ENCODE data around the gene AKTIP. TPM values are rescaled to one million over a fixed set of nuclear protein-coding genes. Genes with fewer than 3 reads are reported as not detected.
A peak's percentile ranks its signal among the peaks of the same experiment; 100 is the strongest.

Gene AKTIP
- total RNA-seq, 2 experiments from 2014 or later, result 60.9 to 66.6 TPM

GRCh38 chr16:53509906-53510703 is 7.1 kb upstream of the AKTIP start:
- POLR2A ChIA-PET, result no interaction called here
- ATAC-seq (ENCODE audit: low read depth) (peak; percentile 43), DNase-seq (peak; percentile 62)
- H3K27ac Mint-ChIP-seq, result no peak overlapping the region
- peaks cover 6% of the 10 kb centered on the region for H3K9me3 Mint-ChIP-seq
- peak overlapping the region; percentile 22 for H3K4me3 Mint-ChIP-seq
- no peaks in the 10 kb centered on the region for H3K27me3 Mint-ChIP-seq
- peaks cover 15% of the 10 kb centered on the region for H3K4me1 Mint-ChIP-seq
- peaks cover 11% of the 10 kb centered on the region for H3K36me3 Mint-ChIP-seq

- H3K4me1 Mint-ChIP-seq, result peaks cover 27% of the 10 kb centered on the region
- H3K36me3 Mint-ChIP-seq, result no peaks in the 10 kb centered on the region
- DNase-seq, result no peak
- POLR2A ChIA-PET, result no interaction called here
- H3K9me3 Mint-ChIP-seq, result no peaks in the 10 kb centered on the region
- no peak overlapping the region for H3K27ac Mint-ChIP-seq
- H3K27me3 Mint-ChIP-seq, result no peaks in the 10 kb centered on the region
- H3K4me3 Mint-ChIP-seq, result no peak overlapping the region
- no peak for ATAC-seq (ENCODE audit: low read depth)
Observed at GRCh38 chr16:53507464-53508179, 4.6 kb upstream of the AKTIP start.

- Mint-ChIP-seq H3K9me3 (no peaks in the 10 kb centered on the region), H3K36me3 (peaks cover 2% of the 10 kb centered on the region), H3K4me1 (peaks cover 32% of the 10 kb centered on the region), H3K27me3 (no peaks in the 10 kb centered on the region), H3K27ac (no peak overlapping the region), H3K4me3 (no peak overlapping the region)
- no peak for DNase-seq
- ATAC-seq (ENCODE audit: low read depth), result no peak
- POLR2A ChIA-PET, result no interaction called here
Observed at GRCh38 chr16:53506254-53506653, 3.2 kb upstream of the AKTIP start.

DNA sequence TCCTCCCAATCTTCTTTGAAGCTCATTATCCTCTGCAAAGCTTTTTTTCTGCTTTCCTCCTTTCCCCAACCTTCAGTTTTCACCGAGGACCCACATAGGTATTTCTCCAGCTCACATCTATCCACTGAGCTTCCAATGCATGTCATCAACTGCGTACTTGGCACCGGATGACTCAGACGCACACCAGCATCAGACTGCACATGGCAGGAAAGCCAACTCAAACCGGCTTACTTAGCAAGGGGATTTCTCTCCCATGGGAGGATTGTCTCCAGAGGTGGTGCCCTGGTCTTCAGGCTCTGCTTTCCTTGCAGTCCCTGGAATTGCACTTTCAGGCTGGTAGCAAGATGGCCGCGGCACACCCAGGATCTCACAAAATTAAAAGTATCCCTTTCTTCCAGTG is 1.7 kb upstream of the AKTIP start:
- POLR2A ChIA-PET, result interaction anchor here (2.9 to 5.1 kb wide), 3 partner anchors 13 to 69 kb away, joined by 39 to 66 read pairs (median 39); partner anchors contain the start of gene RBL2
- H3K27ac Mint-ChIP-seq, result peak overlapping the region; percentile 93
- peaks cover 7% of the 10 kb centered on the region for H3K36me3 Mint-ChIP-seq
- DNase-seq (no peak), ATAC-seq (ENCODE audit: low read depth) (no peak)
- H3K9me3 Mint-ChIP-seq, result no peaks in the 10 kb centered on the region
- H3K4me1 Mint-ChIP-seq, result peaks cover 36% of the 10 kb centered on the region
- peak overlapping the region; percentile 88 for H3K4me3 Mint-ChIP-seq
- H3K27me3 Mint-ChIP-seq, result no peaks in the 10 kb centered on the region

DNA sequence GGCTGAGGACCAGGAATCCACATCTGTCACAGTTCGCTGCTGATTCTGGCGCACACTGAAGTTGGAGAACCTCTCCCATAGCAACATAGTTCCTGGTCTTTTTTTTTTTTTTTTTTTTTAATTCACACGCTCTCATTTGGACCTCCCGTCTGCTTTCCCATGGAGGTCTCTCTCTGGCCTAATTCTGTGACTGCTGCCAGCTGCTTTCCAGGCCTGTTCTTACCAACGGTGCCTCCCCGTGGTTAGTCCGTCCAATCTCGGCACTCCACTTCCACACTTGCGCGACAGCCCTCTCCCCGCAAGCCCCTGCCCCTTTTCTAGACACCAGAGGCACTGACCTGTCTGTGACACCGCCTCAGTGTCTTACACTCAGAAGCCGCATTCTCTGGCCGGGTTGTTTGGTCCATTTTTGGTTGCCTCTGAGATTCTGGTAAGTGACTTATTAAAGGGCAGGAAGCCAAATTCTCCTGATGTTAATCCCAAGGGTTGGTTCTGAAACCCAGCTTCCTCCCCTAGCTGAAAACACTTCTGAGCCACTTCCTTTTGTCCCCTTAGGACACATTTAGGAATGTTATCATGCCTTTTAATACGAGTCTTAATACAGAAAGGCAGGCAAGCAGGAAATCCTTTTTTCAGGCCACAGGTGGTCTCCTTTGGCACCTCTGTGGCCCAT is 1.1 kb upstream of the AKTIP start:
- no peaks in the 10 kb centered on the region for H3K27me3 Mint-ChIP-seq
- H3K4me3 Mint-ChIP-seq, result peak overlapping the region; percentile 88
- DNase-seq, result peak; percentile 44
- peaks cover 36% of the 10 kb centered on the region for H3K4me1 Mint-ChIP-seq
- ATAC-seq (ENCODE audit: low read depth), result no peak
- H3K36me3 Mint-ChIP-seq, result peaks cover 8% of the 10 kb centered on the region
- H3K9me3 Mint-ChIP-seq, result no peaks in the 10 kb centered on the region
- peak overlapping the region; percentile 93 for H3K27ac Mint-ChIP-seq
- POLR2A ChIA-PET, result interaction anchor here (1.0 to 5.1 kb wide), 8 partner anchors 14 to 200 kb away, joined by 3 to 66 read pairs (median 18); partner anchors contain the start of genes FTO, RBL2 and RPGRIP1L

DNA sequence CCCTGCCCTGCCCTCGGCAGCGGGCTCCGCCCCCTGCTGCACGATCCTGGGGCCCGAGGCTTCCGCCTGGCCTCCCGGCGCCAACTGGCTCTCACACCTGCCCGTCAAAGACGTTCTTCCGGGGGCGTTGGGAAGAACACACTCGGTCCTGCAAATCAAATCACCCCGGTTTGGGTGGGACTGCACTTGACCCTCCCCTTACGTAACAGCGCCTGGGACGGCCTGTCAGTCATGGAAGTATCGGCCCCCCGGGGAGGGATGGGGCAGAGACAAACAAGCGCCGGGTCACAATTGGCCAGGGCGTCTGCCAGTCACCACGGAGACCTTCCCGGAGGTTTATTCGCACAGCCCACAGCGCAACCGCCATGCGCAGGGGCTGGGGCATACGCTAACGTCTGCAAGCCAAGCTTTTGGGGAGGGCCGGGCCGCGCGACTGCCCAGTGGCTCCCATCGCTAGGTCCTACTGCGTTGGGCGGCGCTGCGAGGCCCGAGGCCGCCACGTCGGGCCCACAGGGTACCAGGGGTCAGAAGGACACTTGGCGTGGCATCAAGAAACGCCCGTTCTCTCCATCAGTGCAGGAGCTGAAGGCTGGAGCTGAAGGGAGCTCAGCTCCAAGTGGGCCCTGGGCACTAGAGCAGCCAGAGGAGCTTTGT is 388 bp upstream of the AKTIP start:
- Mint-ChIP-seq H3K4me3 (peak overlapping the region; percentile 88), H3K27ac (peak overlapping the region; percentile 93), H3K9me3 (no peaks in the 10 kb centered on the region), H3K4me1 (peaks cover 42% of the 10 kb centered on the region), H3K27me3 (no peaks in the 10 kb centered on the region), H3K36me3 (peaks cover 15% of the 10 kb centered on the region)
- DNase-seq (peak; percentile 97), ATAC-seq (ENCODE audit: low read depth) (peak; percentile 91)
- POLR2A ChIA-PET, result interaction anchor here (1.0 to 5.1 kb wide), 11 partner anchors 14 to 201 kb away, joined by 3 to 66 read pairs (median 4); partner anchors contain the start of genes FTO, RBL2 and RPGRIP1L

- POLR2A ChIA-PET, result interaction anchor here (0.9 to 5.1 kb wide), 9 partner anchors 11 to 203 kb away, joined by 3 to 66 read pairs (median 4); partner anchors contain the start of genes FTO, RBL2 and RPGRIP1L
- H3K36me3 Mint-ChIP-seq, result peaks cover 33% of the 10 kb centered on the region
- no peak for DNase-seq
- peak overlapping the region; percentile 97 for H3K27ac Mint-ChIP-seq
- H3K9me3 Mint-ChIP-seq, result no peaks in the 10 kb centered on the region
- peak overlapping the region; percentile 100 for H3K4me3 Mint-ChIP-seq
- ATAC-seq (ENCODE audit: low read depth), result no peak
- no peaks in the 10 kb centered on the region for H3K27me3 Mint-ChIP-seq
- peaks cover 41% of the 10 kb centered on the region for H3K4me1 Mint-ChIP-seq
Observed at GRCh38 chr16:53501216-53501859, 1.7 kb downstream of the AKTIP start.

DNA sequence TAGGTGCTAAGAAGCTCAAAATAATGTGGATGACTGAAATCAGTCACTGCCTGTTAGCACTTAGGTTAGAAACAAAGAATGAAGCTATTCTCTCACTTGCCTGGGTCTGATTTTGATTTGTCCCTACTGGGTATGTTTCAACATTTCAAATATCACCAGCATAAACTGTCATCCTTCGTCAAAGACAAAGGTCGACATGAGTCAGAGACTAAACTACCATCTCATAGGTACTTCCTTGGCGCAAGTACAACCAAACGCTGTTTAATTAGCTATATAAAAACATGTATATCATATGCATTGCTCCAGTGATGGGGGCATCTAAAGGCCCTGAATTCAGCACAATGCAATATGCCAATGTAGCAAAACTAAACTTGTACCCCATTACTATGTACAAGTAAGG is 4.0 kb downstream of the AKTIP start:
- Mint-ChIP-seq H3K27me3 (no peaks in the 10 kb centered on the region), H3K9me3 (no peaks in the 10 kb centered on the region), H3K36me3 (peaks cover 54% of the 10 kb centered on the region), H3K4me3 (peak overlapping the region; percentile 54), H3K4me1 (peaks cover 36% of the 10 kb centered on the region), H3K27ac (no peak overlapping the region)
- POLR2A ChIA-PET, result interaction anchor here (1.2 to 1.8 kb wide), 4 partner anchors 9 to 63 kb away, joined by 3 to 5 read pairs (median 4); no protein-coding TSS in a partner anchor
- ATAC-seq (ENCODE audit: low read depth), result no peak
- DNase-seq, result no peak

DNA sequence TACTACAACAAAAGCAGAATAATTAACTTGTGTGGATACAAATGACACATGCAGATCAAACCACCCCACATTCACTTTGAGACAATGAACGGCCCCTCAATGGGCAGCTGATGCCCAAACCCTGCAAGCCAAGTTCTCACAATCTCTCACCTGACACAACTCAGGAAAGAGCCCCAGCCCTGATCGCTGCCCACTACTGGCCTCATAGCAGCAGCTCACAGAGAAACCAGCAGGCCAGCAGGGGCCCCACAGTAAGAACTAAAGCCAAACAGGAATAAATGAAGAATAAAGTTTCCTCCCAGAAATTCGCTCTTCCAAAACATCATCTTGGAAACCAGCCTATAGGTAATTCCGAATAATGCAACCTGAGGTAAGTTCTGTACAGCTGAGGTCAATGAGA is 7.7 kb downstream of the AKTIP start:
- no peaks in the 10 kb centered on the region for H3K27me3 Mint-ChIP-seq
- H3K27ac Mint-ChIP-seq, result no peak overlapping the region
- H3K9me3 Mint-ChIP-seq, result no peaks in the 10 kb centered on the region
- peaks cover 28% of the 10 kb centered on the region for H3K4me1 Mint-ChIP-seq
- H3K4me3 Mint-ChIP-seq, result no peak overlapping the region
- DNase-seq (no peak), ATAC-seq (ENCODE audit: low read depth) (peak; percentile 37)
- peaks cover 65% of the 10 kb centered on the region for H3K36me3 Mint-ChIP-seq
- POLR2A ChIA-PET, result interaction anchor here (1.3 kb wide), 1 partner anchor 38 kb away, joined by 3 read pairs; no protein-coding TSS in a partner anchor

GRCh38 chr16:53494636-53495035 is 8.4 kb downstream of the AKTIP start:
- DNase-seq, result no peak
- Mint-ChIP-seq H3K9me3 (no peaks in the 10 kb centered on the region), H3K27ac (no peak overlapping the region), H3K4me1 (peaks cover 26% of the 10 kb centered on the region), H3K4me3 (no peak overlapping the region), H3K27me3 (no peaks in the 10 kb centered on the region), H3K36me3 (peaks cover 64% of the 10 kb centered on the region)
- POLR2A ChIA-PET, result interaction anchor here (1.3 kb wide), 1 partner anchor 37 kb away, joined by 3 read pairs; no protein-coding TSS in a partner anchor
- no peak for ATAC-seq (ENCODE audit: low read depth)

GRCh38 chr16:53492503-53492902 is 10.5 kb downstream of the AKTIP start:
- Mint-ChIP-seq H3K36me3 (peaks cover 58% of the 10 kb centered on the region), H3K27ac (no peak overlapping the region), H3K4me1 (peaks cover 21% of the 10 kb centered on the region), H3K4me3 (no peak overlapping the region), H3K9me3 (no peaks in the 10 kb centered on the region), H3K27me3 (no peaks in the 10 kb centered on the region)
- no peak for DNase-seq
- ATAC-seq (ENCODE audit: low read depth), result no peak
- POLR2A ChIA-PET, result interaction anchor here (1.2 kb wide), 1 partner anchor 21 kb away, joined by 3 read pairs; no protein-coding TSS in a partner anchor

DNA sequence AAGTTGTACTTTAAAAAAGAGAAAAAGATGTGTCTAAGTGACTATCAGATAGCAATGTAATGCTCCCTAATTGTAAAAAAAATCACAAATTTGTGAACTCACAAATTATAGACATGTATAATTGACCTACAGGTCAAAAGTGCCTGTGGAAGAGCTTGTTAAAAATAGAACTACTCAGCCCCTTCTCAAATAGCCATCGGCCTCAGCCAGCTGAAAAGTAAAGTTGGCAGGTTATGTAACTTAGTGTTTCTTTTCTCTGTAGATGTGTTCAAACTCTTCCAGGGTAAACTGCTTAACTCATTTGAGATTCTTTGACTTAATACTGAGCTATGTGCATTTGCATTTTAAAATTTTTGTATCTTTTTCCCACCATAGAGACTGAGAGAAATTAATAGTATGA is 13.3 kb downstream of the AKTIP start:
- H3K27ac Mint-ChIP-seq, result no peak overlapping the region
- ATAC-seq (ENCODE audit: low read depth) (no peak), DNase-seq (no peak)
- no peak overlapping the region for H3K4me3 Mint-ChIP-seq
- H3K27me3 Mint-ChIP-seq, result no peaks in the 10 kb centered on the region
- POLR2A ChIA-PET, result interaction anchor here (0.6 to 1.4 kb wide), 4 partner anchors 9 to 343 kb away, joined by 3 to 4 read pairs (median 4); no protein-coding TSS in a partner anchor
- peaks cover 61% of the 10 kb centered on the region for H3K36me3 Mint-ChIP-seq
- H3K9me3 Mint-ChIP-seq, result peaks cover 9% of the 10 kb centered on the region
- H3K4me1 Mint-ChIP-seq, result peaks cover 14% of the 10 kb centered on the region

All from activated naive CD8-positive, alpha-beta T cell treated with anti-CD3 and anti-CD28 coated beads, Interleukin-2, amount 10 ng/mL, durations not matched to agents 7 days and 5 days (primary cell).